Globus pallidus (tissue), 1 donor: Measurements from ENCODE around the gene PTPRCAP.

ENCODE experiments used
- DNase-seq: peaks from one replicate; pipeline ENCODE4 v3.0.0-alpha.2; 2015; ENCODE audit warnings: low spot score

Gene PTPRCAP

GRCh38 chr11:67396259-67396581 lies 41.3 kb downstream of the PTPRCAP start:
- no peak for DNase-seq

DNA sequence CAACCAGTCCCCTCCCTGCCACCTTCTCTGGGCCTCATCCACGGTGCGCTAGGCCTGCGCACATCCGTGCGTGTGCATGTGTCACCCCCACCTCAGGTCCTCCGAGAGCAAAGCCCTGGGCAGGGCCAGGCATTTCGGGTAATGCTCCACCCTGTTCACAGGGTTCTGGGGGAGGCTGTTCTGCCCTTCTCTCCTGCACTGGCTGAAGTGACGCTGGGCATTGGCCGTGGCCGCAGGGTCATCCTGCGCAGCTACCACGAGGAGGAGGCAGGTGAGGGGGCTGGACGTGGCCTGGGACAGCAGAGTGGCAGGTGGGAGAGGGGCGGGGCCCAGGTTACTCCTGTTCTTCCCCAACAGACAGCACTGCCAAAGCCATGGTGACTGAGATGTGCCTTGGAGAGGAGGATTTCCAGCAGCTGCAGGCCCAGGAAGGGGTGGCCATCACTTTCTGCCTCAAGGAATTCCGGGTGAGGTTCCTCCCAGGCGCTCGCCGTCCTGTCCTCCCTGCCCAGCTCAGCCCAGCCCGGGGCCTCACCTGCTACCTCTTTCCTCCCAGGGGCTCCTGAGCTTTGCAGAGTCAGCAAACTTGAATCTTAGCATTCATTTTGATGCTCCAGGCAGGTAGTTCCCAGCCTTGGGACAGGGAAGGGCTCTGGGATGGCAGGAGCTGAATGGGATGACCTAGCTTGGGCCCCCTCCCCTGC lies 41.8 kb downstream of the PTPRCAP start:
- DNase-seq, result no peak

GRCh38 chr11:67393990-67394389 lies 43.5 kb downstream of the PTPRCAP start:
- DNase-seq, result no peak

GRCh38 chr11:67393437-67393836 lies 44.0 kb downstream of the PTPRCAP start:
- no peak for DNase-seq

GRCh38 chr11:67392183-67392715 lies 45.2 kb downstream of the PTPRCAP start:
- no peak for DNase-seq

- peak; percentile 92 for DNase-seq
These were observed 45.9 kb downstream of the PTPRCAP start, which contains the start of gene RAD9A for GRCh38 chr11:67391304-67392182. Gene RAD9A, plus strand, starts transcription at chr11:67391986. Its CDS starts 59 bp downstream, at chr11:67392045.

GRCh38 chr11:67390947-67391303 lies 46.6 kb downstream of the PTPRCAP start:
- DNase-seq, result no peak

DNA sequence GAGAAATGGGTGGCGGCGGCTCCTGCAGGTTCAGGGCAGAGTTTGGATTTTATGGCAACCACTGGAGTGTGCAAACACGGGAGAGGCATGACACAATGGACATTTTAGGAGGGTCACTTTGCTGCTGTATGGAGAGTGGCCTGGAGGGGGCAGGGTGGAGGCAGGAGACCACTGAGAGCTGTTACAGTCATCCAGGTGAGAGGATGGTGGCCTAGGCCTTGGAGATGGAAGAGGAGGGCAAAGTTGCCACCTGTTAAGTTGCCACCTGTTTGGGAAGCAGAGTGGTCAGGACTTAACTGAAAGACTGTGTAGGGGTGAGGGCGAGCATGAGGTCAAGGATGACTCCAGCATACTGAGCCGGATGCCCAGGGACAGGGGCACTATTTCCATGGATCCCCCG lies 48.0 kb downstream of the PTPRCAP start:
- DNase-seq, result no peak

DNA sequence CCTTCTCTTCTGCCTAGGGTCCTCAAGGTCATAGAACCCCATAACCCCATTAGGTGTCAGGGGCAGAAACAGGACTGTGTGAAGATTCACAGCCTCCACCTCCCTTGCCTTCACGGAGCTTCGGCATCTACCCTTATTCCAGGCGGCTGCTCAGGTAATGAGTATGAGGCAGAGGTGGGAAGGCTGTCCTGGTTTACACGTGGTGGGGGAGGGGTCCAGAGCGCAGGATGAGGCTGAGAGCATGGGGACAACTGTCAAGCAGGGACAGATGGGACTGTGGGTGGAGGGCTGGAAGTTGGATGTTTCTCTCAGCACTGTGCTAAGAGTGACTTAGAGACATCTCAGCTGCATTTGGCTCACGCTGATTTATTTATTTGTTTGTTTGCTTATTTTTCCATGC lies 50.0 kb downstream of the PTPRCAP start:
- DNase-seq, result no peak

GRCh38 chr11:67387069-67387468 lies 50.4 kb downstream of the PTPRCAP start:
- DNase-seq, result no peak
